ENCODE results near the gene JAG1. TPM values are rescaled to one million over a fixed set of nuclear protein-coding genes. Genes with fewer than 3 reads are reported as not detected.

The JAG1 gene
- total and polyA plus RNA-seq, 9 of the 15 experiments (the other 6 are each of a cell fraction or from before 2014, with no cell fraction given): 0.04 to 0.40 (median 0.07) TPM

DNA sequence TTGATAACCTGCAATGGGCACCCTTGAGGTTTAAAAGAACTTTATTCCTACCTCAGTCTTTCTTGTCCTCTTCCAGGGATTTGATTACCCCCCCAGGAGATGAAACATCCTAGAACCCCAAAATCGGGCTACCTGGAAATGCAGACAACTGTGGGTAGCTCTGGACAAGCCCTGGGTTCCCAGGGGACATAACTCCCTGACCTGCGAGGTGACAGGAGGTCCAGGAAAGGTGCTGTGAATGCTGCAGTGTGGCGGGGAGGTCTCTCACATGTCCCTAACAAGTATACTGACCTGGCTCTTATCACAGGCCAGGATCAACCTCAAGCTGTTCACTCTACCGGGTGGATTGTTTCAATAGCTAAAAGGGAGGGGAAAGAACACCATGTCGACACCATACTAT, 11.6 kb downstream of the JAG1 start:
- H3K79me2 ChIP-seq (ENCODE audit: control insufficient read depth, insufficient read depth, low read length): no peaks in the 10 kb centered on the region
- no peaks in the 10 kb centered on the region for H4K20me1 ChIP-seq (replicated peaks; ENCODE audit: control insufficient read depth, insufficient read depth, low read length)
- no peaks in the 10 kb centered on the region for H3K36me3 ChIP-seq (ENCODE audit: control insufficient read depth, insufficient read depth, low read length)
- H3K4me2 ChIP-seq (ENCODE audit: insufficient read depth, low read length): no peak overlapping the region
- no peak overlapping the region for H3K9ac ChIP-seq (ENCODE audit: insufficient read depth in 1 of 2, low read depth in 2 of 2, low read length in 2 of 2)
- no TSS peak for BruUV-seq (replicated peaks)
- in situ Hi-C loops (cut with MboI): no loop called here
- no peak overlapping the region for H3K27ac ChIP-seq (ENCODE audit: extremely low read depth, low read depth, low read length)
- ATAC-seq (no peak), DNase-seq (ENCODE audit: extremely low read depth in 1 of 4, low spot score in 3 of 4) (no peak), FAIRE-seq (no peak)
- ChIA-PET CTCF (ENCODE audit: low intra/inter-chr PET ratio) (no interaction called here), POLR2A (interaction anchor here (0.6 kb wide), 1 partner anchor 25 kb away, joined by 3 read pairs; no protein-coding TSS in a partner anchor)
- no peaks in the 10 kb centered on the region for H3K9me3 ChIP-seq (replicated peaks; ENCODE audit: control insufficient read depth, insufficient read depth, low read depth, low read length)
- WGBS (ENCODE audit: insufficient coverage, low coverage, missing lambda C conversion rate): 0% methylated on average over 4 of the region's 5 CpGs
- no peaks in the 10 kb centered on the region for H3K4me1 ChIP-seq (replicated peaks in 1 of 2; ENCODE audit: control insufficient read depth in 2 of 2, insufficient read depth in 2 of 2, low read length in 2 of 2)
- intact Hi-C loops (cut with micrococcal nuclease): no loop called here
- H3K9me1 ChIP-seq (ENCODE audit: control insufficient read depth, insufficient read depth, low read length): no peaks in the 10 kb centered on the region
- no peak overlapping the region for H2AFZ ChIP-seq (ENCODE audit: low read depth, low read length)
- no peak overlapping the region for H3K4me3 ChIP-seq
- peaks cover 0 to 42% of the 10 kb centered on the region in 2 experiments; a peak in 2 of 5 replicates for H3K27me3 ChIP-seq (ENCODE audit: control insufficient read depth in 2 of 2, insufficient read depth in 2 of 2, low read length in 2 of 2)
- no peak for TF ChIP-seq CHD7 (IDR thresholded peaks at IDR 0.05; ENCODE audit: low read depth, low read length)
- TF ChIP-seq SRF (CRISPR knock-in tag; IDR thresholded peaks at IDR 0.05): no peak
- no peak for TF ChIP-seq HNRNPL (IDR thresholded peaks at IDR 0.05; ENCODE audit: low read depth, low read length)
- no peak for TF ChIP-seq PPARD (CRISPR knock-in tag; IDR thresholded peaks at IDR 0.05)
- TF ChIP-seq FUS (optimal IDR thresholded peaks at IDR 0.05; ENCODE audit: low read depth, low read length): no peak
- no peak for TF ChIP-seq DACH1 (IDR thresholded peaks at IDR 0.05; ENCODE audit: partially characterized antibody)
- TF ChIP-seq MBD2 (IDR thresholded peaks at IDR 0.05; ENCODE audit: borderline replicate concordance, low read depth): no peak
- no peak for TF ChIP-seq HDAC6 (IDR thresholded peaks at IDR 0.05; ENCODE audit: low read depth, low read length)
- no peak for TF ChIP-seq ZNF12 (CRISPR knock-in tag; IDR thresholded peaks at IDR 0.05)
- no peak for TF ChIP-seq HNRNPUL1 (IDR thresholded peaks at IDR 0.05; ENCODE audit: low read length)
- TF ChIP-seq, protein P1, sequence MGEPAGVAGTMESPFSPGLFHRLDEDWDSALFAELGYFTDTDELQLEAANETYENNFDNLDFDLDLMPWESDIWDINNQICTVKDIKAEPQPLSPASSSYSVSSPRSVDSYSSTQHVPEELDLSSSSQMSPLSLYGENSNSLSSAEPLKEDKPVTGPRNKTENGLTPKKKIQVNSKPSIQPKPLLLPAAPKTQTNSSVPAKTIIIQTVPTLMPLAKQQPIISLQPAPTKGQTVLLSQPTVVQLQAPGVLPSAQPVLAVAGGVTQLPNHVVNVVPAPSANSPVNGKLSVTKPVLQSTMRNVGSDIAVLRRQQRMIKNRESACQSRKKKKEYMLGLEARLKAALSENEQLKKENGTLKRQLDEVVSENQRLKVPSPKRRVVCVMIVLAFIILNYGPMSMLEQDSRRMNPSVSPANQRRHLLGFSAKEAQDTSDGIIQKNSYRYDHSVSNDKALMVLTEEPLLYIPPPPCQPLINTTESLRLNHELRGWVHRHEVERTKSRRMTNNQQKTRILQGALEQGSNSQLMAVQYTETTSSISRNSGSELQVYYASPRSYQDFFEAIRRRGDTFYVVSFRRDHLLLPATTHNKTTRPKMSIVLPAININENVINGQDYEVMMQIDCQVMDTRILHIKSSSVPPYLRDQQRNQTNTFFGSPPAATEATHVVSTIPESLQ (CRISPR knock-in tag; IDR thresholded peaks at IDR 0.05): no peak

Measured in K562 (cell line).